HL-60/S4 treated with retinoic acid at 250 ng/mL for 4 days and 3 days (cell line): ENCODE measurements around the gene PAQR4.

ENCODE experiments used
- in situ Hi-C: fragments of 300-500 bp; cut with MboI; formaldehyde crosslinking; loops from 2 replicates; pipeline ENCODE4 v1.7.0; 2022; ENCODE audit warnings: low sequenced_read_pairs

PAQR4 gene

GRCh38 chr16:2977440-2977839 lies 8.3 kb downstream of the PAQR4 start:
- in situ Hi-C loops = no loop called here

GRCh38 chr16:2979669-2980226 lies 10.6 kb downstream of the PAQR4 start:
- in situ Hi-C loops = no loop called here

GRCh38 chr16:2980227-2981176 lies 11.4 kb downstream of the PAQR4 start, which contains the start of gene PKMYT1:
Gene PKMYT1 (minus strand): TSS chr16:2980446. CDS start chr16:2979657, 789 bp downstream.
- in situ Hi-C loops = no loop called here

GRCh38 chr16:2981177-2981898 lies 12.2 kb downstream of the PAQR4 start:
- in situ Hi-C loops = no loop called here

DNA sequence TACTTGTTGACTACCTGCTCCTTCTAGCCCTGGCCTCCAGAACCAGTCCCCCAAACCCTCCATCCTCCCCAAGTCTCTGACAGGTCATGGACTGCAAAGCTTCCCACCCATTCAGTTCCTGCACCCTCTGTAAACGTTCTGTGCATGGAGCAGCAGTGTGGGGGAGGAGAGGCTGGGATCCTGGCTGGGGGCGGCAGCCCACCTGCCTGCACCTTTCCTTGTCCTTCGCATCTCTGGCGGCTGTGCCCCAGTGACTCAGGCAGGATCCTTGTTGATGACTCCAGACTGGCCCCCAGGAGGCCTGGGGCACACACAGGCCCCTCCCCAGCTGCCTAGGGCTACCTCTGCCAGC lies 12.7 kb downstream of the PAQR4 start:
- in situ Hi-C loops = no loop called here

GRCh38 chr16:2982402-2982801 lies 13.3 kb downstream of the PAQR4 start:
- in situ Hi-C loops = no loop called here

DNA sequence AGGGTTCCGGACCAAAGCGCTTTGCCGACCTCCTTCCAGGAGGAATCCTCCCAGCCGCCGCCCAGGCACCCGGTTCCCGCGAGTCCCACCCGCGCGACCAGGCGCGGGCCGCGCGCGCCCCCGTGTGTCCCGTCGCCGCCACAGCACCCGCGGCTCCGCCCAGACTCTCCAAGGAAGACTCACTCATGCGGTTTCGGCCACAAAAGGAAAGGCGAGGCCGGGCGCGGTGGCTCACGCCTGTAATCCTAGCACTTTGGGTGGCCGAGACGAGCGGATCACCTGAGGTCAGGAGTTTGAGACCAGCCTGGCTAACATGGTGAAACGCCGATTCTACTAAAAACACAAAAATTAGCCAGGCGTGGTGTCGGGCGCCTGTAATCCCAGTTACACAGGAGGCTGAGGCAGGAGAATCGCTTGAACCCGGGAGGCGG lies 14.6 kb downstream of the PAQR4 start:
- in situ Hi-C loops = no loop called here

DNA sequence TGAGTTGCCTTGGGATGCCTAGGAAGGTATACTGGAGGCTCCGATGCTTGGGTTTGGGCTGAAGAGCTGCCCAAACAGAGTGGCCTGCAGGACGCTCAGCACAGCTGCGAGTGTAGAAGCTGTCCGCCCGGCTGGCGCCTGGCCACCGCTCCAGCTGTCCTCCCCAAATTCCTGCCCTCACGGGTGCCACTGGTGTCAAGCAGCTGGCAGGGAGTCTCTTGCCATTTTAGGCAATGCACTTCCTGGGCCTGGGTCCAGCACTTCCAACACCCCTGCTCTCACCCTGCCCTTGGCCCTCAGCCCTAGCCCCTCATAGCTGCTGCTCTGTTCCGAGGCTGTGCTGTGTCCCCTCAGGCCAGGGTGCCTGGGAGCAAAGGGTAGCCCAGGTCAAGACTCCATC lies 16.3 kb downstream of the PAQR4 start:
- in situ Hi-C loops = no loop called here

DNA sequence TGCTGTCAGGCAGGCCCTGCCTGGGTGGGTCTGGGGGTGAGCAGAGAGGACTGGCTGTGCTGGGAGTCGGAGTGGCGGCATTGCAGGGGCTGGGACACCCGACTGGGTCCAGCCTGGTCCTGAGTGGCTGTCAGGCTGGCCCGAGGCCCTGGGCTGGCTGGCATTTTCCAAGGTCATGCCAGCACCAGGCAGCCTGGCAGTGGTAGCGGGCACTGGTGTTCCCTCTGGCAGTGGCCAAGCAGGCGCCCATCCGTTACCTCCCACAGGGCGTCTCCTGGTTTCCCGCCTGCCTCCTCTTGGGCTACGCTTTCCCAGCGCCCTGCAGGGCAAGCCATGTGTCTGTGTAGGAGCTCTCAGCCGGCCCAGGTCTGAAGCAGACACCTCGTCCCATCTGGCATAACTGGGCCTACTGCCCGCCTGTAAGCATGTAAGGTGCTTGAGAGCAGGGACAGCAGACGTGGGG lies 16.8 kb downstream of the PAQR4 start:
- in situ Hi-C loops = no loop called here

DNA sequence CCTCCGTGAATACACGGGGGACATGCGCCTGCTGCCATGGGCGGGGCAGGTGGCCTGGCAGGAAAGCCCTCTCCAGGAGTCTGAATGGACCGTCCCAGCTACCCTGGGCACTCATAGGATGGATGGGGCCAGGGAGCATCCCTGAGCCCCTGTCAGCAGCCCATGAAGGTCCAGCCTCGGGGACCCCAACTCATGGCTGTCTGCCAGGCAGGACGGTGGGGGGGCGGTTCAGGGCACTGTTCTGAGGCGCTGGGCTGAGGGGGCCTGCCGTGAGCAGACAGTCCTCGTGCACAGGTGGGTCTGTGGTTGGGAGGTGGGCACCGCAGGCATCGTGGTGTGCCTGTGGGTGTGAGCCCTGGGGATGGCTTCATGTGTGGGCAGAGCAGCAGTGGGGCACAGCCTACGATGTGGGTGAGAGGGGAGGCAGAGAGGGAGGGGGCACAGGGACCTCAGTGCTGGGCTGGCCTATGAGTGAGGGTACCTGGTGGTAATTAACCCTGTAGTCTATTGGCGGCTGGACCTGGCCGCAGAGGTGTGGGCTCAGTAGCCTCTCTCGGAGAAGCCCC lies 17.6 kb downstream of the PAQR4 start:
- in situ Hi-C loops = no loop called here

- in situ Hi-C loops = no loop called here
These were observed 18.1 kb downstream of the PAQR4 start for GRCh38 chr16:2987286-2987685.

DNA sequence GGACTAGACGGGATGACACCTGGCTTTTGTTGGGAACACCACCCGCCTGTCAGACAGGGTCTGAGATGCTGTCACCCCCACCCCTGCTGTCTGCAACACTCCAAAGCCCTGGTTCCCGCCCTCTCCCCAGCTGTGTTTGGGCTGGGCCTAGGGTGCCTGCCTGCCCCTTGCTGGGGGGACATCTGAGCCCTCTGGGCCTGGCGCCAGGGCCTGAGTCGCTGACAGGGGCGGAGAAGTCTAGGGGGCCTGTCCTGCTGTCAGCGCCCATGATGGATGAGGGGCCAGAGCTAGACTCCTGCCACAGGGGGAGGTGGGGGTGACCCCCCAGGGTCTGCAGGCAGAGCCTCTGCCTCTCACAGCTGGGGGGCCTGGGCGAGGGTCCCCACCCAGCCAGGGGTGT lies 18.7 kb downstream of the PAQR4 start:
- in situ Hi-C loops = no loop called here

- in situ Hi-C loops = no loop called here
These were observed 19.5 kb downstream of the PAQR4 start for GRCh38 chr16:2988590-2989099.

DNA sequence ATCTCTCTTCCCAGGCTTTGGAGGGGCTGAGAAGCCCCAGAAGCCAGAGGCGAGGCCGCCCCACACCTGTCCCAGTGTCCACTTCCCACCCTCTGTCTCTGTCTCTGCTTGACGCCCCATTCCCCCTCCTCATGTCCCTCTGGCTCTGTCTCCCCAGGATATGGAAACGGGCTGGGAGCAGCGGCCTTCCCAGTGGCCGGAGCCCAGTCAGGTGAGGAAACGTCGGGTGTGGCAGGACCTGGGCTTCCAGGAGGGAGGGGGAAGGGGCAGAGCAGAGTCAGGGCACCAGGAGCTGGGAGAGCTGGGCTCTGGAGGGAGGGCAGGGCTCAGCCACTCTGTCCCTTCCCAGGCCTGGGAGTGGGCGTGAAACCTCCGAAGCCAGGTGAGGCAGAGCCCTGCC lies 21.7 kb downstream of the PAQR4 start:
- in situ Hi-C loops = no loop called here

GRCh38 chr16:2991566-2992261 lies 22.6 kb downstream of the PAQR4 start:
- in situ Hi-C loops = no loop called here

GRCh38 chr16:2992383-2993081 lies 23.4 kb downstream of the PAQR4 start:
- in situ Hi-C loops = no loop called here

DNA sequence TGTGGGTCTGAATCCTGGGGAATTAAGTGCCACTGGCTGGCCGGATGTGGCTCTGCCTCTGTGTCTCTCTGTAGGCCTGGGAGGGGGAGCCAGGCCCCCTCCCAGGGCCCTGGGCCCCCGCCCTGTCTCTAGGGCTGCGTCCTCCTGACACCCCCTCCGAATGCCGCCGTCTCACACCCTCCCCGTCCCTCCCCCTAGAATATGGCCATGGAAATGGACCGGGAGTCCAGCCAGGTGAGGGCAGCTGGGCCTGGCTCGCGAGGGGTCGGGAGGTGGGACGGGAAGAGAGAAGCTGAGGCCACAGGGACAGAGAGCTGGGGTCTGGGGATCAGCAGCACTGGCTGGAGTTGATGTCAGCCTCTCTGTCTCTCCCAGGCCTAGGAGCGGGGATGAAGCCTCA lies 27.1 kb downstream of the PAQR4 start:
- in situ Hi-C loops = no loop called here

- in situ Hi-C loops = no loop called here
These were observed 30.8 kb downstream of the PAQR4 start for GRCh38 chr16:2999929-3000328.

GRCh38 chr16:3000540-3000939 lies 31.4 kb downstream of the PAQR4 start:
- in situ Hi-C loops = no loop called here

DNA sequence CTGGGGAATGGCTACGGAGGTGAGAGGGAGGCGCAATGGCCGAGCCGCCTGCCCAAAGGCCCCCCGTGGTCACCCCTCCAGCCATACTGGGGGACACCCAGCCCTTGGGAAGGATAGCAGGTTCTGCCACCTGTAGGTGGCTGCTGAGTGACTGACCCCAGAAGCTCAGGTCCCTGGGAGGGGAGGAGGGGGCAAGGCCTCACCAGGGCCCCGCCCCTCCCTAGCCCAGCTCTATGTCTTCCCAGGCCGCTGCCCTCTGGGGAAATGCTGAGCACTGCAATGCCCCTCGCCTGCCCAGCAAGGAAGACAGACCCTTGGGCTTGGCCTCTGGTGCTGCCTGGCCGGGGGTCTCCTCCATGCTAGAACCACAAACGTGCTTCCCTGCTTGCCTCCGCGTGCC lies 32.2 kb downstream of the PAQR4 start:
- in situ Hi-C loops = no loop called here
